GM12892 (cell line): ENCODE results near the gene DNAJC22.

Experiments
- POLR2A ChIP-seq: IDR thresholded peaks from 2 replicates; pipeline ENCODE4 v1.6.1; 2011; ENCODE audit warnings: low read depth, low read length, control low read depth
- POLR2AphosphoS5 ChIP-seq: IDR thresholded peaks from 2 replicates; pipeline ENCODE4 v1.6.1; 2011; ENCODE audit warnings: low read depth, low read length, control low read depth

DNA sequence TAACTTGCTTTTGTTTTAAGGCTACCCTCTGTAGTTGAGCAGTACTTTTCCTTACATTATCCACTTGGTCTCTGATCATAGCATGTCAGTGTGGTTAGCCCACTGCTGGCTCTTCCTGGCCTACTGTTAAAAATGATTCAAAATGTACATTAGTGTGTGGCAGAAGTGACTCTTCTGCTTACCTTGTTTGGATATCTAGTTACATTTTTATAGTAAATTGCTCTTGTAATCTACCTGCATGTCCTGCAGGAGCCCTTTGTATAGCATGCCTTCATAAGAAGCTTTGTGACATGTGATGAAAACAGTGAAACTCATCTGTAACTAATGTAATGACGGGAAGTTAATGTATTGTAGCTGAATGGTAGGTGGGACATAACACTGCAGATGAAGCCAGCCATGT lies 28.7 kb downstream of the DNAJC22 start:
- TF ChIP-seq POLR2A, result no peak
- no peak for TF ChIP-seq POLR2AphosphoS5
